ENCODE data around the gene HSD17B8.

HSD17B8 gene

DNA sequence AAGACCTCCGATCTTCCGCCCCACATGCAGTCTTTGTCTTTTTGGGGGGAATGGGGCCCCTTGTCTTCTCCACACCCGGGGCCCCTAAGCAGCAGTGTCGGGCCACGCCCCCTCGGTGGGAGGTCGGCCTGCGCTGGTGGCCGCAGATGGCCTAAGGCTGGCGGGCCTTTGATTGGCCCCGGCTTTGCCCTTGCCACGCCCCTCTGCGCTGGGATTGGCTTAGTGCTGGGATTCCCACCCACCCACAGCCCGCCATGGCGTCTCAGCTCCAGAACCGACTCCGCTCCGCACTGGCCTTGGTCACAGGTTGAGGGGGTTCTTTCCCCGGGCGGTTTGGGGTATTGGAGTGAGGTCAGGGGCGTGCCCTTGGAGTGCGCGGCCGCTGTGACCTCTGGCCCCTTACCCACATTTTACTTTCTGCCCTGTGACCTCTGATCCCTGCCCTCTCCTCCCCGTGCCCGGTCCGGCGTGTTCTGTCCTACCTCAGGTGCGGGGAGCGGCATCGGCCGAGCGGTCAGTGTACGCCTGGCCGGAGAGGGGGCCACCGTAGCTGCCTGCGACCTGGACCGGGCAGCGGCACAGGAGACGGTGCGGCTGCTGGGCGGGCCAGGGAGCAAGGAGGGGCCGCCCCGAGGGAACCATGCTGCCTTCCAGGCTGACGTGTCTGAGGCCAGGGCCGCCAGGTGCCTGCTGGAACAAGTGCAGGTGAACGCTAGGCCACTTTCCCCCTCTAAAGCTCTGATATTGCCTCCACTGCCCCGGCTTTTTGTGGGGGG is at the start of gene HSD17B8:
TSS of gene HSD17B8 (plus strand) at position 241 of the 776 bp plus-strand sequence. CDS start at position 255, 14 bp downstream.
- Histone ChIP-seq H3K9me3 (ENCODE audit: control insufficient read depth, insufficient read depth, low read length) (no peaks in the 10 kb centered on the region), H3K79me2 (ENCODE audit: control insufficient read depth, low read length) (peaks cover 49% of the 10 kb centered on the region), H3K4me3 (ENCODE audit: low read length) (peak within 1 kb of the TSS; percentile 92), H4K20me1 (ENCODE audit: control insufficient read depth, insufficient read depth, low read depth, low read length) (no peaks in the 10 kb centered on the region), H3K4me1 (ENCODE audit: control insufficient read depth, low read length) (peaks cover 52% of the 10 kb centered on the region), H3K36me3 (ENCODE audit: control insufficient read depth, low read length) (peaks cover 34% of the 10 kb centered on the region), H3K27ac (ENCODE audit: low read depth, low read length) (peak within 1 kb of the TSS; percentile 41), H3K4me2 (ENCODE audit: low read length) (peak within 1 kb of the TSS; percentile 93), H3F3A (ENCODE audit: control insufficient read depth, insufficient read depth) (peaks cover 31% of the 10 kb centered on the region), H3K9me2 (replicated peaks; ENCODE audit: control insufficient read depth, low read length) (no peaks in the 10 kb centered on the region), H3K27me3 (ENCODE audit: control insufficient read depth, low read length) (no peaks in the 10 kb centered on the region)
- TF ChIP-seq EZH2phosphoT487 (IDR thresholded peaks at IDR 0.05; ENCODE audit: borderline replicate concordance, low read length): no peak
- TF ChIP-seq, protein P1, sequence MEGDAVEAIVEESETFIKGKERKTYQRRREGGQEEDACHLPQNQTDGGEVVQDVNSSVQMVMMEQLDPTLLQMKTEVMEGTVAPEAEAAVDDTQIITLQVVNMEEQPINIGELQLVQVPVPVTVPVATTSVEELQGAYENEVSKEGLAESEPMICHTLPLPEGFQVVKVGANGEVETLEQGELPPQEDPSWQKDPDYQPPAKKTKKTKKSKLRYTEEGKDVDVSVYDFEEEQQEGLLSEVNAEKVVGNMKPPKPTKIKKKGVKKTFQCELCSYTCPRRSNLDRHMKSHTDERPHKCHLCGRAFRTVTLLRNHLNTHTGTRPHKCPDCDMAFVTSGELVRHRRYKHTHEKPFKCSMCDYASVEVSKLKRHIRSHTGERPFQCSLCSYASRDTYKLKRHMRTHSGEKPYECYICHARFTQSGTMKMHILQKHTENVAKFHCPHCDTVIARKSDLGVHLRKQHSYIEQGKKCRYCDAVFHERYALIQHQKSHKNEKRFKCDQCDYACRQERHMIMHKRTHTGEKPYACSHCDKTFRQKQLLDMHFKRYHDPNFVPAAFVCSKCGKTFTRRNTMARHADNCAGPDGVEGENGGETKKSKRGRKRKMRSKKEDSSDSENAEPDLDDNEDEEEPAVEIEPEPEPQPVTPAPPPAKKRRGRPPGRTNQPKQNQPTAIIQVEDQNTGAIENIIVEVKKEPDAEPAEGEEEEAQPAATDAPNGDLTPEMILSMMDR (IDR thresholded peaks at IDR 0.05; ENCODE audit: low read depth, low read length, poor library complexity, severe bottlenecking): no peak

DNA sequence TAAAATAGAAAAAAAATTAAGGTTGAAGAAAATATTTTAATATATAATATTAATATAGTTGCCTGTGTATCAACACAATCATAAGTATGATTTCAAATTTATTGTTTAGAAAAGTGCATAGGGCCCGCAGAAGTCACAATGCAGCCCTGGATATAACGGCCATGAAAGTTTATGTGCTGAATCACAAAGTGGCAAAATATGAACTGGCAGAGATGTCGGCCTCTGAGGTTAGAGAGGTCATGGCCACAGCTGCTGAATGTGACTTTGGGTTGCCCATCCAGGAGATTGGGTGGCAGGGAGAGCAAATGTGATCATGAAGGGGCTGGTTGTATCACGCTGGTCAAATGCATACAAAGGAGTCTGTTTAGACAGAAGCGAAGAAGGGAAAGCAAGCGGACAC is 47.9 kb upstream of the HSD17B8 start:
- Histone ChIP-seq H3K79me2 (ENCODE audit: control insufficient read depth, low read length) (no peaks in the 10 kb centered on the region), H3K27ac (ENCODE audit: low read depth, low read length) (no peak overlapping the region), H3K4me3 (ENCODE audit: low read length) (no peak overlapping the region), H3K9me2 (replicated peaks; ENCODE audit: control insufficient read depth, low read length) (no peaks in the 10 kb centered on the region), H3F3A (ENCODE audit: control insufficient read depth, insufficient read depth) (no peaks in the 10 kb centered on the region), H3K36me3 (ENCODE audit: control insufficient read depth, low read length) (no peaks in the 10 kb centered on the region), H3K4me1 (ENCODE audit: control insufficient read depth, low read length) (peaks cover 16% of the 10 kb centered on the region), H4K20me1 (ENCODE audit: control insufficient read depth, insufficient read depth, low read depth, low read length) (no peaks in the 10 kb centered on the region), H3K9me3 (ENCODE audit: control insufficient read depth, insufficient read depth, low read length) (peaks cover 1% of the 10 kb centered on the region), H3K27me3 (ENCODE audit: control insufficient read depth, low read length) (no peaks in the 10 kb centered on the region), H3K4me2 (ENCODE audit: low read length) (no peak overlapping the region)
- TF ChIP-seq, protein P1 (IDR thresholded peaks at IDR 0.05; ENCODE audit: low read depth, low read length, poor library complexity, severe bottlenecking): no peak
- TF ChIP-seq EZH2phosphoT487 (IDR thresholded peaks at IDR 0.05; ENCODE audit: borderline replicate concordance, low read length): no peak

DNA sequence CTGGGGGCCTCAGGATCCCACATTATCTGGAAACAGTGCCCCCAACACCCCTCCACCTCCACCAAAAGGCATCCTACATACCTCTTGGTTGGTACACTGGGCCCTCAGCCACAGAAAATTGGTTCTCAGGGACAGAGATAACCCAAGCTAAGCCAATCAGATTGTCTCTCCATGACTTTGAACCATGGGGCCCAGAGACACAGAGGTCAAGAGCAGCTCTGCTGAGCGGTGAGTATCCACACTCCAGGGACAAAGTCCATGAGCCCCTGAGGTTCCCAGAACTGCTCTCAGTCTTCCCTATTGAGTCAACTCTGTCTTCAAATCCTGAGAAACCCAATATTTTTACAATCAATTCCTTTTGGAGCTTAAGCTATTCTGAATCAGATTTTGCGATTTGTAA is 47.5 kb upstream of the HSD17B8 start:
- H3K27me3 ChIP-seq (ENCODE audit: control insufficient read depth, low read length): no peaks in the 10 kb centered on the region
- H4K20me1 ChIP-seq (ENCODE audit: control insufficient read depth, insufficient read depth, low read depth, low read length): no peaks in the 10 kb centered on the region
- H3K4me1 ChIP-seq (ENCODE audit: control insufficient read depth, low read length): peaks cover 20% of the 10 kb centered on the region
- no peaks in the 10 kb centered on the region for H3K9me2 ChIP-seq (replicated peaks; ENCODE audit: control insufficient read depth, low read length)
- no peaks in the 10 kb centered on the region for H3K9me3 ChIP-seq (ENCODE audit: control insufficient read depth, insufficient read depth, low read length)
- no peaks in the 10 kb centered on the region for H3F3A ChIP-seq (ENCODE audit: control insufficient read depth, insufficient read depth)
- no peak overlapping the region for H3K27ac ChIP-seq (ENCODE audit: low read depth, low read length)
- H3K4me2 ChIP-seq (ENCODE audit: low read length): no peak overlapping the region
- H3K4me3 ChIP-seq (ENCODE audit: low read length): no peak overlapping the region
- no peaks in the 10 kb centered on the region for H3K79me2 ChIP-seq (ENCODE audit: control insufficient read depth, low read length)
- no peak for TF ChIP-seq EZH2phosphoT487 (IDR thresholded peaks at IDR 0.05; ENCODE audit: borderline replicate concordance, low read length)
- TF ChIP-seq, protein P1 (IDR thresholded peaks at IDR 0.05; ENCODE audit: low read depth, low read length, poor library complexity, severe bottlenecking): no peak
- no peaks in the 10 kb centered on the region for H3K36me3 ChIP-seq (ENCODE audit: control insufficient read depth, low read length)

Measured in DOHH2 (cell line).